DMS79 treated with DMSO at 0.1 percent for 48 hours (cell line): Measurements from ENCODE around the gene PHLPP1.

Source experiments
- DNase-seq: peaks from one replicate; lab custom pipeline; 2025; lab: John Stamatoyannopoulos, UW

The PHLPP1 gene

DNA sequence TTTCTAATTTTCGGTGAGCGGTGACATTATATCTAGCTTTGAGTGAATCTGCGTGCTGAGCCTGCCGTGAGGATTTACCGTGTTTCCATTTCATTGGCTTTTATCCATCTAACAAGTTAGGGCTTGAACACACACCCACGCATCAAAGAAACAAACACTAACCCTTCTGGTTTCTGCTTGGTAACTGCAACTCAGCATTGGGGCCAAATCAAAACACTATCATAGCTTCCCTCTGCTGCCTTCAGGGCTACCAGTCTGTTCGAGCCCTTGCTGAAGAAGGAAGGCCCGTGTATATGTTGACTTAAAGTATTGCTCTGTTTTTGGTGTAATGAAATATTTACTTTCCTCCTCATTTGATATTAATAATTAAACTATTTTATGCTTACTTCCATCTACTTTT, 227.2 kb downstream of the PHLPP1 start:
- DNase-seq = no peak

DNA sequence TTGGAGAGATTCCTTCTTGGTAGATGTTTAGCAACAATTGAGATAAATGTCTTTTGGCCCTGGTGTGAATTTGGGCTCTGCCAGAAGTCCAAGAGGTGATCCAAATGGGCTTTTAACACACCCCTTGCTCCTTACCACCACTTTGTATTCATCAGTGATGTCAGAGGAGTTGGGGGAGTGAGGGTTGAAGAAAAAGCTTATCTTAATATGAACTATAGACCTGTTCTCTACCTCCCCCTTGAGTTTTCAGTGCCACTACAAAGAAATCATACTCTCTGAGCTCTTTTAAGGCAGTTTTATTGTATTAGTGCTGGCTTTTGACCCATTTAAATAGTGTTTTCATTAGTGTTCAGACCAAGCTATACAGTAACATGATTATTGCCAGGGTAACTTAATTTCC, 229.1 kb downstream of the PHLPP1 start:
- no peak for DNase-seq

DNA sequence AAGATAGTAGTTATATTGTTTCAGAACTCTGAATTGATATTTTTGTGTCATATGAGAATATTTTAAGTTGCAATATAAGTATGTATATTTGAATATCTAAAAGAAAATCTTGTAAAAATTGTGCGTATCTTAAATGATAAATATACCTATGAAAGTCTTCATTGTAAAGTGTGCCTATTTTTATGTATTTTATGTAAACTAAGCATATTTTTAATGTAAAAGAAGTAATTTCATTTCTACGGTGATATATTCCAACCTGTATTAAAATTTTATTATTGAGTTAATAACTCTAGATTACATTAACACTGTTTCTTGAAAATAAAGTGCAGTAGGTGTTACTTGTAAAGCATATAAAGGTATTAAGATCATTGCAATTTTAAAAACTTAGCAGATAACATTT, 233.4 kb downstream of the PHLPP1 start:
- DNase-seq = no peak

- no peak for DNase-seq
These were observed 234.9 kb downstream of the PHLPP1 start for GRCh38 chr18:62950246-62950645.

DNA sequence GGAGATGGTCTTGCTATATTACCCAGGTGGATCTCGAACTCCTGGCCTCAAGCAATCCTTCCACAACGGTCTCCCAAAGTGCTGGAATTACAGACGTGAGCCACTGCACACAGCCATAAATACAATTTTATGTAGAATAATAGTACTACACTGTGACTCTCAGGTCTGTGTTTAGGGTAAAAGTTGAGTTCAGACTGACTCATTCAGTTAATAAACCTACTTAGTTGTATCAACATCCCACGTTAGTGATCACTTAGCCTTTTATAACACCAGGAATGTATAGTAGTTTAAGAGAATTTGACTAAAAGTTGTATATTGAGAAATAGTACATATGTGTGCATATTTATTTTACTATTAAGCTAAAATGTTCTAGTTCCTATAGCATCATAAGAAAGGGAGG, 237.5 kb downstream of the PHLPP1 start:
- no peak for DNase-seq

- DNase-seq = no peak
These were observed 238.3 kb downstream of the PHLPP1 start for GRCh38 chr18:62953663-62954062.

GRCh38 chr18:62954366-62954765, 239.0 kb downstream of the PHLPP1 start:
- DNase-seq = peak; percentile 36

GRCh38 chr18:62957885-62958472, 242.6 kb downstream of the PHLPP1 start:
- DNase-seq = no peak

DNA sequence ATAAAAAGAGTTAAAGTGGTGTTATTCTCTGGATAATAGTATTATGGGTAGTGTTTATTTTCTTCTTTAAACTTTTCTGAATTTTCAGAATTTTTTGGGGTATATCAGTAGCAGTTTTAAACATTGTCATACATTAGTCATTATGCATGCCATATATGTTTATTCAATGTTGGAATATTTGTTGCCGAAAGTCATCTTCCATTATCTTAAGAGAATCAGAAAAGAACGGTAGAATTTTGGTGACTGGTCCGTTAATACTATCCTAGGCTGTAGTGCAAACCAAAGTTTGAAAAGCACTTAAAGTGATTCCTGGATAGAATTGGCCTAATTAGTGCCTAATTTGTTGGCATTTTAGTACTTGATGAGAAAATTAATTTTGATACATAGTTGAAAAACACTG, 244.1 kb downstream of the PHLPP1 start:
- DNase-seq = no peak

DNA sequence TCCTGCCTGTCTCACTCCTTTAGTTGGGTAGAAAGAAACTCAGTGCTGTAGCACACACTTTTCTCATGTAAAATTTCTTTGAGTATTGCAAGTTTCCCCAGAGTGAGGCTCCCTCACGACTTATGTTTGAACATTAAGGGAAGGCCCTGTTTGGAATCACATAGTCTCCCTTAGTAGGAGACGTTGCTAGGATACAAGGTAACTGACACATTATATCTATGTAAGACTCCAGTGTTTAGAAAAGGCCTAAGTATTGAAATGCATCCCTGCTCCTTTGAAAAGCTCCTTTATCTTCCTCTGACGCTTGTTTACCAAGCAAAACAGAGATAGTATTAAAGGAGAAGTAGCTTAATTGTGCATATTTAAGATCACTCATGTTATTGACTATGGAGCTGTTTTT, 248.2 kb downstream of the PHLPP1 start:
- DNase-seq = no peak

DNA sequence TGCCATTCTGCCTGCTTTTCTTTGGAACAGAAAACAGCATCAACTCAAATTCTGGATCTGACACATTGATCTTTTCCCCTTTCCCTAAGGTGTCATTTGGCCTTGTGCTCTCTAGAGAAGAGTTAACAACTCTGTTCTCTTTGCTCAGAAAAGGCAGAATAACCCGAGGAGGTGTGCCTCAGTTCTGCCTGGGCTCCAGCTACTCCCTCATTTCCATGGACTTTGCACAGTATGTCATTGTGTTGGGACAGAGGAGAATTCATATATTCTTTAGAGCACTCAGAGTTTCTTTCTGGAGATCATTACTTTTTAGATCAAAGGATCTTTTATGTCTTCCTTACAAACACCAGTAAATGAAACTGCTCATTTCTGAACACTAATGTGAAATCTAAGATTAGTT, 249.1 kb downstream of the PHLPP1 start:
- no peak for DNase-seq

GRCh38 chr18:62967089-62967488, 251.7 kb downstream of the PHLPP1 start:
- DNase-seq = no peak

DNA sequence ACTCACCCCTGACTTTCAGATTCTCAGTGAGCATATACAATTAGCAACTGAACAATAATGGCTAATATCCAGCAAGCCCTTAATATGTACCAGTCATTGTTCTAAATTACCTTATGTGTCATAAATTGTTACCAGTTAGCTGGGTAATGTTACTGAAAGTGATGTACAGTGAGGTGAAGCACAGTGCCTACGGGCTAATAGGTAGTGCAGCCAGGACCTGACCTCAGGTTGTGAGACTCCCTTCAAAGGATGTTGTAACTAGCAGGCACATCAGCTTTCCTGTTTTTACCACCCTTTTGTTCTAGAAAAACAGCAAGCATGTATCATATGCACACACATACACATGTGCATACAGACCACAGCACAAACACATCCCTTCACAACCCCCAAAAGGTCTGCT, 258.3 kb downstream of the PHLPP1 start:
- no peak for DNase-seq

- no peak for DNase-seq
These were observed 259.0 kb downstream of the PHLPP1 start for GRCh38 chr18:62974388-62974787.

DNA sequence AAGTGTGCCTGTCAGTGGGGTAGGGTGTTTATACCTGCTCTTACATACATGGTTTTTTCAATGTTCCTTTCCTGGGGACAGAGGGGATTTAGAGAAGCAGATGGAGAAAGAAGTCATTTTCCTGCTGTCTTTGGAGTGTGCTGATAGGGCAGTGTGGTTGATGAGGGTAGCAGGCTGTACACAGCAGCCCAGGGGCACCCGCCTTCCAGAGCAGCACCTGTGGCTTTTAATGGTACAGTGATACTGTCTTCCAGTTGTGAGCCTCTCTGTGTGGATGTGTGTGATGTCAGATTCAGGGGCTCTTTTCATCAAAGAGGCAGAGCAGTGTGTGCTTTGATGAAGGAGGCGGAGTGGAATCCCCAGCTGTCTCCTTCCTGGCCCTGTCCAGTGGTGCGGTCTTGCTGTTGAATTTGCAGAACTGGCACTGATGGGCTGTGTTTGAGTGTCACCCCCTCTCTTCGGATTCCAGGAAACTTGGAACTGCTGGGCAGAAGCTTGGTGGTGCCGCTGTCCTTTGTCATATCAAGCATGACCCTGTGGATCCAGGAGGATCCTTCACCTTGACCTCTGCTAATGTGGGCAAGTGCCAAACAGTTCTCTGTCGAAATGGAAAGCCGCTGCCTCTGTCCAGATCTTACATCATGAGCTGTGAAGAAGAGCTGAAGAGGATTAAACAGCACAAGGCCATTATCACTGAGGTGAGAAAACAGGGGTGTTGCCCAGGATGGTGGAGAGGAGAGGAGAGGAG, 259.8 kb downstream of the PHLPP1 start:
- no peak for DNase-seq

DNA sequence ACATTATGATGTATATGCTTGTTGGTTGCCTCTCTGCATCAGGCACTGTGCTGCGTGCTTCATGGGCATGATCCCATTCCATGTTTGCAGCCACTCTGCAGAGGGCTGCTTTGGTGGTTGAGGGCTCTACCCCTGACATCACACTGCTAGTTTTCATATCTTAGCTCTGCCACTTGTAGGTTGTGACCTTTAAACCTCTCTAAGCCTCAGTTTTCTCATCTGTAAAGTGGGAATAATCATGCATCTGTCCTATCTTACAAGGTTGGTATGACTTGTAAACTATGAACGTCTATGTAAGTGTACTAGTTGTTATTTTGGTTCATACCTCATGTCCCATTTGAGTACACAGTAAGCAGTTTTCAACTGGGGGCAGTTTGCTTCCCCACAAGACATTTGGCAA, 260.4 kb downstream of the PHLPP1 start:
- DNase-seq = no peak

GRCh38 chr18:62976227-62976626, 260.9 kb downstream of the PHLPP1 start:
- DNase-seq = no peak

GRCh38 chr18:62977512-62977911, 262.2 kb downstream of the PHLPP1 start:
- DNase-seq = no peak

GRCh38 chr18:62978251-62979049, 263.1 kb downstream of the PHLPP1 start:
- no peak for DNase-seq

- DNase-seq = peak; percentile 17
These were observed 263.8 kb downstream of the PHLPP1 start for GRCh38 chr18:62979176-62979575.

GRCh38 chr18:62979900-62980299, 264.6 kb downstream of the PHLPP1 start:
- no peak for DNase-seq

GRCh38 chr18:62981566-62981965, 266.2 kb downstream of the PHLPP1 start:
- DNase-seq = no peak

DNA sequence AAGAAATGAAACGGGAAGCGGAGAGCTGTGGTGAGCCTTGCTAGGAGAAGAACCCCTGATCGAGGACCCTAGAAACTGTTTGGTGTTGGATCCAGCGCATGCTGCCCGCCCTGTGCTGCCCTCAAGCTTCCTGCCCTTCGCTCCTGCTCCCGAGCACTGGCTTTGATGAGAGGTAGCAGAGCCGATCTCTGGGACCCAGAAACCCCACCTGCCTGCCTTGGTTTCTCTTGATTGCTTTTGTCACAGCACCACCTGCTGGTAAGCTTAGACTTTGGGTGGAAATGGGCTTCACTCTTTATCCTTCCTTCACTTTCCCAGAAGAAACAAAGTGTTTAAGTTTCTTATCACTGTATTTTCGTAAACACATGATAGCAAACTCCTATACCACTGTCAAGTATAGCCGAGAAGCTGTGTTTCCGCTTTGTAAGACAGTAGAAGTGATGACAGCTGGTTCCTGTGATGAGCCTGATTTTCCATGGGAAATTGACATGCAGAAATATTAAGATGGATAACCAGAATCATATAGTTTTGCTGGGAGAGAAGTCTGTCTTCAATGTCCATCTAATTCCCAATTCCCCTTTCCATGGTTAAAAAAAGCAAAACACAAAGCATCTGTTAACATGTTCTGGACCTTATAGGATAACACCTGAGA, 267.4 kb downstream of the PHLPP1 start:
- DNase-seq = peak; percentile 36
